Testis (tissue), 3 donors: Measurements from ENCODE around the gene HOXB4. TPM values are rescaled to one million over a fixed set of nuclear protein-coding genes. Genes with fewer than 3 reads are reported as not detected.

ENCODE experiments used
- DNase-seq: peaks from one replicate; pipeline ENCODE4 v3.0.0-alpha.2; 2019
- H3K27ac ChIP-seq, 2 donors: fragments of 200-600 bp; sonication (generic); one replicate each; pipeline ENCODE4 v1.5.1; 2019
- H3K27me3 ChIP-seq: fragments of 200-600 bp; sonication (generic); one replicate; pipeline ENCODE4 v1.5.1; 2019
- H3K36me3 ChIP-seq: fragments of 200-600 bp; sonication (generic); one replicate; pipeline ENCODE4 v1.5.1; 2017; ENCODE audit warnings: low read depth; ENCODE audit errors: missing control alignments
- H3K4me1 ChIP-seq: fragments of 200-600 bp; sonication (generic); one replicate; pipeline ENCODE4 v1.5.1; 2019
- H3K4me3 ChIP-seq, 2 donors: fragments of 200-600 bp; sonication (generic); one replicate each; pipeline ENCODE4 v1.5.1; 2017 to 2019
- H3K9me3 ChIP-seq: fragments of 200-600 bp; sonication (generic); one replicate; pipeline ENCODE4 v1.5.1; 2017
- POLR2A ChIP-seq: fragments of 450-650 bp; IDR thresholded peaks from one replicate; pipeline ENCODE4 v1.6.1; 2017; ENCODE audit warnings: antibody characterized with exemption, mild to moderate bottlenecking, moderate library complexity
- WGBS, 2 donors: methylation state at CpG; one replicate each; pipeline ENCODE4 v1.1.5; 2018; 5-methylcytosine and 5-hydroxymethylcytosine counted together
- intact Hi-C: fragments of 100-400 bp; cut with DNase I; formaldehyde crosslinking; loops from one replicate; pipeline ENCODE4 v1.15.1; 2023; ENCODE audit warnings: low total_unique reads
- polyA plus RNA-seq: library from polyadenylated mRNA; stranded (reverse); fragments of 350-450 nt; fragmentation: Illumina TruSeq; extraction: RNeasy Lipid Tissue Mini Kit (QIAGEN cat#74804); gene quantifications from one replicate; pipeline ENCODE4 v1.2.3, GENCODE V29; 2014; ENCODE audit warnings: low read depth, low replicate concordance; ENCODE audit not compliant: insufficient read depth
- total RNA-seq, 2 donors: library from RNA; depleted of rRNA; stranded (reverse); fragments of >200 nt; gene quantifications; one replicate each; pipeline ENCODE4 v1.2.3, GENCODE V29; 2016
- TF ChIP-seq, protein P1 (sequence below), 3 experiments: fragments of 450-650 bp in 2 of 3; fragments of 200-600 bp in 1 of 3; sonication (generic) in 1 of 3; IDR thresholded peaks; one replicate each; pipeline ENCODE4 v1.5.1; 2016 to 2019; ENCODE audit warnings: antibody characterized with exemption in 3 of 3, mild to moderate bottlenecking in 2 of 3, moderate library complexity in 1 of 3

Gene HOXB4
- total and polyA plus RNA-seq, 3 donors from 2014 or later: 1.6 to 1.8 (median 1.6) TPM

DNA sequence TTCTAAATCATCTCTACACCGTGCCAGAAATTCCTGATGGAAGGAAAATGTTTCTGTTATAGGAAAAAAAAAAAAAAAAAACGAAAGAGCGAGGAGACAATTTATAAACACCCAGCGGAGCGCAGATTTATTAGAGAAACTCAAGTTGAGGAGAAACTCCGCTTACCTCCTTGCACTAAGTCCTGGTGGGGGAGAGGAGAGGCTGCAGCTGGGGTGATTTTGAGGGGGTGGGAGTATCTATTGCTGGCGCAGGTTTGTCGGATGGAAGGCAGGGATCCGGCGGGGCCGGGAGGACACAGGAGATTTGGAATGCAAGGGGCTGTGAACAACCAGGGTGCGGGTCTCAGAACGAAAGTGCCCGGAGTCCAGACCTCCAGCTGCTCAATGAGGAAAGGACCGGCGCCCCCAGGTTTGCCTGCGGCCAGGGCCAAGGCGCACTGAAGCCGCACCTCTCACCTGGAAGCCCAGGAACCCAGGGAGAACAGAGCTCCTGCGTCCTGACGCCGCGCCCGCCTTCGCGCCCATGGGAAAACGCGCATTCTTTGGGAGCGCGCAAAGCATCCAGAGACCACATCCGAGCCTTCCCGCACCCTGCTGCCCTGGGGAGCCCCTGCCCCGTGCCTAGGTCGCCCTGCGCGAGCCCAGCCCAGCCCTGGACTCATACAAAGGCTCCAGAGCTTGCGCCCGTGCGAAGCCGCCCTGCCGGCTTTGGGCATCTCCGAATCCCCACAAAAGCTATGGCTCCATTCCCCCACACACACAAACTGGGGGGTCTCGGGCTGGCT lies 39.5 kb upstream of the HOXB4 start:
- H3K27me3 ChIP-seq: peaks cover 9% of the 10 kb centered on the region
- intact Hi-C loops: no loop called here
- peaks cover 1% of the 10 kb centered on the region for H3K4me1 ChIP-seq
- H3K4me3 ChIP-seq: no peak overlapping the region
- TF ChIP-seq, protein P1, sequence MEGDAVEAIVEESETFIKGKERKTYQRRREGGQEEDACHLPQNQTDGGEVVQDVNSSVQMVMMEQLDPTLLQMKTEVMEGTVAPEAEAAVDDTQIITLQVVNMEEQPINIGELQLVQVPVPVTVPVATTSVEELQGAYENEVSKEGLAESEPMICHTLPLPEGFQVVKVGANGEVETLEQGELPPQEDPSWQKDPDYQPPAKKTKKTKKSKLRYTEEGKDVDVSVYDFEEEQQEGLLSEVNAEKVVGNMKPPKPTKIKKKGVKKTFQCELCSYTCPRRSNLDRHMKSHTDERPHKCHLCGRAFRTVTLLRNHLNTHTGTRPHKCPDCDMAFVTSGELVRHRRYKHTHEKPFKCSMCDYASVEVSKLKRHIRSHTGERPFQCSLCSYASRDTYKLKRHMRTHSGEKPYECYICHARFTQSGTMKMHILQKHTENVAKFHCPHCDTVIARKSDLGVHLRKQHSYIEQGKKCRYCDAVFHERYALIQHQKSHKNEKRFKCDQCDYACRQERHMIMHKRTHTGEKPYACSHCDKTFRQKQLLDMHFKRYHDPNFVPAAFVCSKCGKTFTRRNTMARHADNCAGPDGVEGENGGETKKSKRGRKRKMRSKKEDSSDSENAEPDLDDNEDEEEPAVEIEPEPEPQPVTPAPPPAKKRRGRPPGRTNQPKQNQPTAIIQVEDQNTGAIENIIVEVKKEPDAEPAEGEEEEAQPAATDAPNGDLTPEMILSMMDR (IDR thresholded peaks at IDR 0.05): no peak
- no peak for TF ChIP-seq POLR2A
- no peak for DNase-seq
- no peak overlapping the region for H3K27ac ChIP-seq
- no peaks in the 10 kb centered on the region for H3K36me3 ChIP-seq
- H3K9me3 ChIP-seq: no peaks in the 10 kb centered on the region
- 7 to 8% methylated on average over 19 to 39 of the region's 43 CpGs for WGBS, 2 donors

DNA sequence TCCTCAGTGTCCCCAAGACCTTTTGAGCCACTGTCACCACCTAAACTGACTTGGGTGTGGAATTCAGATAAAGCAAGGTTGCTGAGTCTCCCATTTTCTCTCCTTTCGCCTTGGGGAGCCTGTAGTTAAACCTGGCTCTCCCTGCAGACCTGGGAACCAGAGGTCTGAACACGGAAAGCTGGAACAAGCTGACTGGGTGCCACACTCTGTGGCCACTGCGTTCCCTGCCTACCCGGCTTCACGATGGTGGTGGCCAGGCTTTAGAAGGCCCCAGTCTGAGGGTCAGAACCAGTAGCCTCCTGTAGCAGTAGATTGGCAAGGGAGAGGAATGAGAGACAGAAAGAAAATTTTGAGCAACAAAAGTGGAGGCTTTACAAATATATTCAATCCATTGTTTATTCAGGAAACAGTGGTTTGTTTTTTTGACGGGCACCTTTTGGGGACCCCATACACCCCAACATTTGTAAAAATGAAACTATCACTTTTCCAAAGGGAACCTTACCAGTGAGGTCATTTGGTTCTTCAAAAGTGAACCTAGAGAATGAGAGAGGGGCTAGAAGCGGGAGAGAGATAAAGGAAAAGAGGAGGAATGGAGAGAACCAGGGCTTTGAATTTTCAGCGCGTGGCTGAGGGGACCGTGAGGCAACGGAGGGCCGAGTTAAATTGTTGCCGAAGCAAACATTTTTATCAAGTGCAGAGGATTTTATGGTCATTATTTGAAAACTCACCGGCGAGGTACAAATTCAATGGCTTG lies 38.7 kb upstream of the HOXB4 start:
- WGBS, 2 donors: 17% methylated on average over 15 of the region's 15 CpGs

DNA sequence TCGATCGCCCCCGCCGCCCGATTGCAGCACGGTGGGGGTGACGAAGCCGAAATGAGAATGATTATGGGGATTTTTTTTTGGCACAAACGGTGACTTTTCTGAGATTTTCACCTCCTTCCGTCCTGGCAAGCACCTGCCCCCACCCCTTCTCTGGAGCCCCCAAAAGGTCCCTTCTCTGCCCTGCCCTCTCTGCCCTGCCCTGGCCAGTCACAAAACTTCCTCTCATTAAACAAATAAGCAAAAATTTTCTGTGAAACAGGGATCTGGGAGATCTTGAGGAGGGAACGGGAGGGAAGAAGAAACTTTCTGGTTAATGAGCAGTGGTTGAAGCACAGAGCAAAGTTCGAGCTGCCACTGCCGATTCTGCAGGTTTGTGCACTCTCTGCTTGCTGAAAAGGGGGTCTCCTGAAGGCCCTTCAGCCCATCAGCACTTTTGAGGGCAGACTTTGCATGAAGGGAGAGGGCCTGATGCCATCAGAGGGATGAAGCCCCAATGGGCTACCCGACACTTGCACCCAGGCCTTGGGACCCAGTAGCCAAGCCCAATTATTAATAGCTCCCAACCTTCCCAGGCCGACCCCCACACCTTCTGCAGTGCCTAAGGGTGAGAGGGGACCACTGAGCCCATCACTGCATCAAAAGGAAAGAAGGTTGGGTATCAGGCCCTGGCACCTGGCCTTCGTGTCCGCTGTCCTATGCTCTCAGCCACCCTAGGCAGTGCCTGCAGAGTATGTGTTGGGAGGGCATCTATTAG lies 38.0 kb upstream of the HOXB4 start:
- Histone ChIP-seq H3K4me1 (peaks cover 4% of the 10 kb centered on the region), H3K4me3 (no peak overlapping the region), H3K27ac (no peak overlapping the region), H3K27me3 (peaks cover 9% of the 10 kb centered on the region), H3K36me3 (no peaks in the 10 kb centered on the region), H3K9me3 (no peaks in the 10 kb centered on the region)
- intact Hi-C loops: no loop called here
- 16 to 24% methylated on average over 14 to 17 of the region's 17 CpGs for WGBS, 2 donors
- TF ChIP-seq, protein P1 (IDR thresholded peaks at IDR 0.05): no peak
- no peak for TF ChIP-seq POLR2A
- DNase-seq: no peak

More for the DNA sequence above, 38.7 kb upstream of the HOXB4 start:
- no peak for TF ChIP-seq POLR2A
- DNase-seq: no peak
- Histone ChIP-seq H3K4me3 (no peak overlapping the region), H3K27ac (no peak overlapping the region), H3K27me3 (peaks cover 9% of the 10 kb centered on the region), H3K4me1 (peaks cover 4% of the 10 kb centered on the region), H3K9me3 (no peaks in the 10 kb centered on the region), H3K36me3 (no peaks in the 10 kb centered on the region)
- intact Hi-C loops: no loop called here

DNA sequence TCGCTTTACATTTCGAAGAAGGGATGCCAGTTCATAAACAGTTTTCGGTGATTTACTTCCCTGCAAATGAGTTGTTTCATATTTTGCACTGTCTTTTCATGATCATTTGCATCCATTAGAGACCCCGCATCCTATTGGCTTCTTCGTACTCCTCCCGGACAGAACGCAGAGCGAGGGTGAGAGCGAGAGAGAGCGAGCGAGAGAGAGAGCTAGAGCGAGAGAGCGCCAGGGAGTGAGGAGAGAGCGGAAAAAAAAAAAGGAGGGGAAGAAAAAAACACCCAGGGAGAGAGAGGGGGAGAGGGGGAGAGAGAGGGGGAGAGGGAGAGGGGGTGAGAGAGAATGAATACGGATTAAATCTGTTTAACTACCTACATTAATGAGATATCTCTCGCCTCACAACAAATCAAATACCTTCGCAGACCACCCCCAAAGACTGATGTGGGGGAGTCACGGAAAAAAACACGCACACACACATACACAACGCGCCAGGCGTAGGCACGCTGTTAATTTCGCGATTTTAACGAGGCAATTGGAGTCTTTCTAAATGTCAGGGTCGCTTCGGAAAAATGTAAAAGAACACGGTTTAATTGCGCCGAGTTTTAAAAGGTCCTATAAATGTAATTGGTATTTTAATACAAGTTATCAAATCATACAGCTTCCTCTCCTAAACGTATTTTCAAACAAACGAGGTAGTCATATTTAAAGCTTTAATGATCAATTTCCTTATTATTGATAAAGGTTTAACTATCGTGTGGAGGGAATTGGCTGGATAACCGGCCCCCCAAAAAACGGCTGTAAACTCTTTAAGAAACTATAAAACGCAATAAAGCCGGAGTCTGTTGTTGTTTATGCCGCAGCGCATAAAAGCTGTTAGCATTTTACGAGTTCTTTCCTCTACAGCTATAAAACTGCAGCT lies 37.2 kb upstream of the HOXB4 start, which contains the start of gene HOXB8:
HOXB8 (minus strand) TSS at position 246 of the 916 bp plus-strand sequence. CDS start 588 bp downstream, outside the sequence.
- DNase-seq: no peak
- Histone ChIP-seq H3K4me1 (peaks cover 7% of the 10 kb centered on the region), H3K4me3 (peak within 1 kb of the TSS; percentile 9 to 19), H3K27ac (no peak within 1 kb of the TSS), H3K9me3 (no peaks in the 10 kb centered on the region), H3K27me3 (peaks cover 9% of the 10 kb centered on the region), H3K36me3 (no peaks in the 10 kb centered on the region)
- intact Hi-C loops: no loop called here
- TF ChIP-seq POLR2A: no peak
- TF ChIP-seq, protein P1 (IDR thresholded peaks at IDR 0.05): no peak
- WGBS, 2 donors: 7 to 9% methylated on average over 41 of the region's 41 CpGs
